Thoracic aorta endothelial cell (primary cell): ENCODE results near the gene CARD8. TPM values are rescaled to one million over a fixed set of nuclear protein-coding genes. Genes with fewer than 3 reads are reported as not detected.

Source experiments
- total RNA-seq: library from RNA; depleted of rRNA; stranded (reverse); fragments of >200 nt; gene quantifications from 2 replicates; pipeline ENCODE4 v1.2.3, GENCODE V29; 2012

Gene CARD8
- total RNA-seq = 220 and 254 TPM in 2 replicates

GRCh38 chr19:48255376-48256303 is at the start of gene CARD8:
CARD8 (minus strand) TSS chr19:48255912; CDS start chr19:48241020, 14,892 bp downstream.

GRCh38 chr19:48169939-48170803 is 85.5 kb downstream of the CARD8 start, which contains the start of the genes LIG1 and ZSWIM9:
LIG1 (minus strand) TSS chr19:48170344; CDS start chr19:48165566, 4,778 bp downstream.
ZSWIM9 (plus strand) TSS chr19:48170680; CDS start chr19:48171803, 1,123 bp downstream.

Other genes starting within 250 kb of the CARD8 start
- not detected in 2 replicates for gene CABP5, start 211.8 kb downstream of the CARD8 start, total RNA-seq
- 22.7 and 48.9 TPM in 2 replicates for gene PLA2G4C, start 145.1 kb downstream of the CARD8 start, total RNA-seq
- 46.5 and 50.0 TPM in 2 replicates for gene LIG1, start 85.6 kb downstream of the CARD8 start, total RNA-seq
- gene ZSWIM9, start 85.2 kb downstream of the CARD8 start, total RNA-seq = 2.9 TPM in 2 replicates
- 1.5 and 3.2 TPM in 2 replicates for gene ZNF114, start 14.2 kb upstream of the CARD8 start, total RNA-seq
- 33.2 and 47.0 TPM in 2 replicates for gene EMP3, start 69.6 kb upstream of the CARD8 start, total RNA-seq
- 4.4 and 5.0 TPM in 2 replicates for gene TMEM143, start 108.0 kb upstream of the CARD8 start, total RNA-seq
- not detected in 2 replicates for gene SYNGR4, start 108.5 kb upstream of the CARD8 start, total RNA-seq
- 80.3 and 101 TPM in 2 replicates for gene KDELR1, start 135.6 kb upstream of the CARD8 start, total RNA-seq
- 0.40 and 0.57 TPM in 2 replicates for gene GRIN2D, start 137.8 kb upstream of the CARD8 start, total RNA-seq
- 48.3 and 54.2 TPM in 2 replicates for gene GRWD1, start 190.1 kb upstream of the CARD8 start, total RNA-seq
- 0.57 and 0.66 TPM in 2 replicates for gene KCNJ14, start 199.7 kb upstream of the CARD8 start, total RNA-seq
- 65.1 and 96.0 TPM in 2 replicates for gene CYTH2, start 213.5 kb upstream of the CARD8 start, total RNA-seq